ENCODE results near the gene ZFP36L2. TPM values are rescaled to one million over a fixed set of nuclear protein-coding genes. Genes with fewer than 3 reads are reported as not detected.

Gene ZFP36L2
- total and polyA plus RNA-seq, 2 donors (not counting 1 experiment from before 2014, with no cell fraction given), result 94.9 to 482 TPM

DNA sequence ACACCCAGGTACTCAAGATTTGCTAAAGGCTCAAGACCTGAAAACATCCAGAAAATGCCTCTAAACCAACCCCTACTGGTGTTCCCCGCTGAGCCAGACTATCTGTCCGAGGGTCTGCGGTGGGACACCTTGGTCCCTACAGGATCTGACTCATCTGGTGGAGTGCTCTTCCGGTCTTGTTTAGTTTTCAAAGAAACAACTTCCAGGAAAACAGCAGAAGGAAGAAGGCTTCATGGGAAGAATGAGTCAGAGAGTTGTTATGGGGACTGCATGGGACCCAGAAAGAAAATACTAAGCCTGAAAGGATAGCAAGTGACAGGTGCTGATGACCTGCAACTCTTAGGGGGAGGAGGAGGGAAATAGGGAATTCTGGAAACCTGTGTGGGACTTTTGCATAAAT is 41.3 kb downstream of the ZFP36L2 start:
- ATAC-seq (ENCODE audit: low read depth) (no peak), DNase-seq (no peak)
- H3K9ac ChIP-seq (ENCODE audit: low read length), result no peak overlapping the region
- ChIA-PET POLR2A (no interaction called here), CTCF (no interaction called here)
- H3K9me3 ChIP-seq (ENCODE audit: control extremely low read depth in 1 of 3, control insufficient read depth in 2 of 3, insufficient read depth in 1 of 3, low read length in 2 of 3), result no peaks in the 10 kb centered on the region
- no peak overlapping the region for H2AFZ ChIP-seq (ENCODE audit: insufficient read depth, low read depth, low read length, poor library complexity, severe bottlenecking)
- Mint-ChIP-seq H3K4me1 (peaks cover 12% of the 10 kb centered on the region), H3K27ac (peak overlapping the region; percentile 10), H3K4me3 (no peak overlapping the region), H3K27me3 (no peaks in the 10 kb centered on the region), H3K9me3 (ENCODE audit: insufficient read depth) (no peaks in the 10 kb centered on the region)
- intact Hi-C loops (cut with micrococcal nuclease), result no loop called here
- no peak overlapping the region for H3K4me2 ChIP-seq (replicated peaks; ENCODE audit: low read depth, low read length, poor library complexity, severe bottlenecking)
- H3K4me3 ChIP-seq (ENCODE audit: control extremely low read depth in 1 of 5, extremely low read depth in 1 of 5, insufficient read depth in 1 of 5, low read depth in 2 of 5, low read length in 4 of 5), result no peak overlapping the region
- H3K36me3 ChIP-seq (replicated peaks in 1 of 2; ENCODE audit: control extremely low read depth in 1 of 2, control insufficient read depth in 1 of 2, extremely low read depth in 1 of 2, insufficient read depth in 2 of 2, low read length in 1 of 2), result no peaks in the 10 kb centered on the region
- H3K79me2 ChIP-seq (ENCODE audit: control insufficient read depth, insufficient read depth, low read length), result no peaks in the 10 kb centered on the region
- TF ChIP-seq CTCF (IDR thresholded peaks at IDR 0.05) (no peak), EZH2 (IDR thresholded peaks at IDR 0.05; ENCODE audit: borderline replicate concordance, insufficient read depth, low read depth, low read length, poor library complexity, severe bottlenecking) (no peak)
- no peak overlapping the region for H3K27ac ChIP-seq (ENCODE audit: low read length in 2 of 2)
- no peaks in the 10 kb centered on the region for H3K4me1 ChIP-seq (ENCODE audit: control insufficient read depth in 2 of 2, insufficient read depth in 2 of 2, low read length in 2 of 2)
- no peaks in the 10 kb centered on the region for H4K20me1 ChIP-seq (ENCODE audit: control insufficient read depth, insufficient read depth, low read length, poor library complexity, severe bottlenecking)
- WGBS (ENCODE audit: insufficient coverage), result 100% methylated on average over 4 of the region's 4 CpGs
- no peaks in the 10 kb centered on the region for H3K27me3 ChIP-seq (replicated peaks in 1 of 4; ENCODE audit: control extremely low read depth in 1 of 4, control insufficient read depth in 3 of 4, insufficient read depth in 4 of 4, low read length in 3 of 4)

DNA sequence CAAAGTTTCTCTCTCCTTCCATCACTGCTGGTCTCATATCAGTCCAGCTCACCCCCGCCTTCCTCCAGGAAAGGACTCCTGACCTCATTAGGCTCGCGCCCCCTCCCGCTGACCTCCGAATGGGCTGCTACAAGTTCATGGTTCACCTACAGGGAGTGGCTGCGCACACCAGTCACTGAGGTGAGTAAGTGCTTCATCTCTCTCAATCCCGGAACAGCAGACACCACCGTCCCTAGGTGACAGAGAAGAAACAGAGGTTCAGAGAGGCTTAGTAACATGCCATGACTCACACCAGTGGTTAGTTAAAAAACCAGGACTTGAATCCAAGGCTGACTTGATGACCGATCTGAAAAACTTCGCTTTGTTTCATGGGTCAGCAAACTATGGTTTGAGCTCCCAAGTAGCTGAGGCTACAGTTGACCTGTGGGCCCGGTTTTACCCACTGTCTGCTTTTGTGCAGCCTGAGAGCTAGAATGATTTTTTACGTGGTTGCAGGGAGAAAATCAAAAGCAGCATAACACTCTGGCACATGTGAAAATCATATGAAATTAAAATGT is 42.0 kb downstream of the ZFP36L2 start:
- no peak for DNase-seq
- Mint-ChIP-seq H3K4me3 (no peak overlapping the region), H3K4me1 (peaks cover 12% of the 10 kb centered on the region), H3K27me3 (no peaks in the 10 kb centered on the region), H3K9me3 (ENCODE audit: insufficient read depth) (no peaks in the 10 kb centered on the region), H3K27ac (no peak overlapping the region)
- H3K9me3 ChIP-seq (ENCODE audit: control extremely low read depth in 1 of 3, control insufficient read depth in 2 of 3, insufficient read depth in 1 of 3, low read length in 2 of 3), result no peaks in the 10 kb centered on the region
- no peaks in the 10 kb centered on the region for H3K27me3 ChIP-seq (replicated peaks in 1 of 4; ENCODE audit: control extremely low read depth in 1 of 4, control insufficient read depth in 3 of 4, insufficient read depth in 4 of 4, low read length in 3 of 4)
- no peak for ATAC-seq (ENCODE audit: low read depth)
- H3K36me3 ChIP-seq (replicated peaks in 1 of 2; ENCODE audit: control extremely low read depth in 1 of 2, control insufficient read depth in 1 of 2, extremely low read depth in 1 of 2, insufficient read depth in 2 of 2, low read length in 1 of 2), result no peaks in the 10 kb centered on the region
- ChIA-PET CTCF (no interaction called here), POLR2A (no interaction called here)
- no peaks in the 10 kb centered on the region for H3K4me1 ChIP-seq (ENCODE audit: control insufficient read depth in 2 of 2, insufficient read depth in 2 of 2, low read length in 2 of 2)
- TF ChIP-seq EZH2 (IDR thresholded peaks at IDR 0.05; ENCODE audit: borderline replicate concordance, insufficient read depth, low read depth, low read length, poor library complexity, severe bottlenecking) (no peak), CTCF (IDR thresholded peaks at IDR 0.05) (no peak)
- no peaks in the 10 kb centered on the region for H4K20me1 ChIP-seq (ENCODE audit: control insufficient read depth, insufficient read depth, low read length, poor library complexity, severe bottlenecking)
- intact Hi-C loops (cut with micrococcal nuclease), result no loop called here
- no peak overlapping the region for H3K4me3 ChIP-seq (ENCODE audit: control extremely low read depth in 1 of 5, extremely low read depth in 1 of 5, insufficient read depth in 1 of 5, low read depth in 2 of 5, low read length in 4 of 5)
- no peak overlapping the region for H3K4me2 ChIP-seq (replicated peaks; ENCODE audit: low read depth, low read length, poor library complexity, severe bottlenecking)
- H2AFZ ChIP-seq (ENCODE audit: insufficient read depth, low read depth, low read length, poor library complexity, severe bottlenecking), result no peak overlapping the region
- H3K9ac ChIP-seq (ENCODE audit: low read length), result no peak overlapping the region
- 82% methylated on average over 10 of the region's 12 CpGs for WGBS (ENCODE audit: insufficient coverage)
- H3K79me2 ChIP-seq (ENCODE audit: control insufficient read depth, insufficient read depth, low read length), result no peaks in the 10 kb centered on the region
- H3K27ac ChIP-seq (ENCODE audit: low read length in 2 of 2), result no peak overlapping the region
